A673 (cell line): Measurements from ENCODE around the gene TP53INP2. TPM values are rescaled to one million over a fixed set of nuclear protein-coding genes. Genes with fewer than 3 reads are reported as not detected.
A peak's percentile ranks its signal among the peaks of the same experiment; 100 is the strongest.

ENCODE experiments used
- BruUV-seq: library from RNA; stranded (reverse); fragments of 400-500 nt; replicated peaks from 2 replicates; lab custom pipeline; 2021; lab: Mats Ljungman, UMichigan
- CTCF ChIA-PET: fragments of 300-600 bp; sonication (Branson Sonifier 250); formaldehyde crosslinking; loops from one replicate; lab custom pipeline; 2022; ENCODE audit warnings: antibody characterized with exemption; lab: Charles Lee
- POLR2A ChIA-PET: fragments of 300-600 bp; sonication (Branson Sonifier 250); formaldehyde crosslinking; loops from one replicate; lab custom pipeline; 2022; ENCODE audit warnings: antibody characterized with exemption; ENCODE audit not compliant: low non-redundant PET; lab: Charles Lee
- DNase-seq: peaks from one replicate; pipeline ENCODE4 v3.0.0-alpha.2; 2015; ENCODE audit warnings: low spot score
- H3K27ac ChIP-seq: fragments of 200-600 bp; sonication (generic); 2 replicates; pipeline ENCODE4 v1.5.1; 2016; ENCODE audit warnings: mixed run types, low read depth, mild to moderate bottlenecking, mixed read lengths, antibody characterized with exemption, low read length; ENCODE audit not compliant: poor library complexity, severe bottlenecking
- H3K27me3 ChIP-seq: fragments of 200-600 bp; sonication (generic); replicated peaks from 2 replicates; pipeline ENCODE4 v1.6.1; 2017; ENCODE audit warnings: mixed run types, low read depth, mild to moderate bottlenecking, mixed read lengths, antibody characterized with exemption, low read length; ENCODE audit not compliant: insufficient read depth, poor library complexity
- H3K36me3 ChIP-seq: fragments of 200-600 bp; sonication (generic); 2 replicates; pipeline ENCODE4 v1.6.1; 2016; ENCODE audit warnings: mixed run types, mild to moderate bottlenecking, mixed read lengths, antibody characterized with exemption, low read length; ENCODE audit not compliant: insufficient read depth, poor library complexity, severe bottlenecking
- H3K4me1 ChIP-seq: fragments of 200-600 bp; sonication (generic); 2 replicates; pipeline ENCODE4 v1.6.1; 2017; ENCODE audit warnings: mixed run types, mild to moderate bottlenecking, mixed read lengths, antibody characterized with exemption, low read length; ENCODE audit not compliant: insufficient read depth, poor library complexity, severe bottlenecking
- H3K4me3 ChIP-seq: fragments of 200-600 bp; sonication (generic); 2 replicates; pipeline ENCODE4 v1.5.1; 2016; ENCODE audit warnings: low read depth, mixed run types, mild to moderate bottlenecking, mixed read lengths, low read length; ENCODE audit not compliant: poor library complexity, severe bottlenecking
- H3K9me3 ChIP-seq: fragments of 200-600 bp; sonication (generic); 2 replicates; pipeline ENCODE4 v1.6.1; 2016; ENCODE audit warnings: mixed run types, low read depth, mild to moderate bottlenecking, mixed read lengths, antibody characterized with exemption, low read length; ENCODE audit not compliant: poor library complexity, severe bottlenecking
- EZH2 ChIP-seq: fragments of 200-600 bp; sonication (generic); IDR thresholded peaks from 2 replicates; pipeline ENCODE4 v1.6.1; 2017; ENCODE audit warnings: borderline replicate concordance, low read depth, mild to moderate bottlenecking, mixed read lengths, antibody characterized with exemption, low read length; ENCODE audit not compliant: poor library complexity, severe bottlenecking
- intact Hi-C: fragments of 100-400 bp; cut with micrococcal nuclease; formaldehyde crosslinking; loops from one replicate; pipeline ENCODE4 v1.10.0; 2022; ENCODE audit not compliant: unreplicated experiment
- total RNA-seq: library from RNA; stranded (reverse); gene quantifications from 2 replicates; pipeline ENCODE4 v1.2.3, GENCODE V29; 2021
- TF ChIP-seq, protein P1 (sequence below): fragments of 300-800, 200-600 bp; sonication (generic); conservative IDR thresholded peaks from 2 replicates; pipeline ENCODE4 v1.5.1; 2017; ENCODE audit warnings: low read depth, mild to moderate bottlenecking, antibody characterized with exemption, low read length, moderate library complexity, mixed read lengths

TP53INP2 gene
- total RNA-seq, 1 experiment from 2014 or later = 7.2 TPM

DNA sequence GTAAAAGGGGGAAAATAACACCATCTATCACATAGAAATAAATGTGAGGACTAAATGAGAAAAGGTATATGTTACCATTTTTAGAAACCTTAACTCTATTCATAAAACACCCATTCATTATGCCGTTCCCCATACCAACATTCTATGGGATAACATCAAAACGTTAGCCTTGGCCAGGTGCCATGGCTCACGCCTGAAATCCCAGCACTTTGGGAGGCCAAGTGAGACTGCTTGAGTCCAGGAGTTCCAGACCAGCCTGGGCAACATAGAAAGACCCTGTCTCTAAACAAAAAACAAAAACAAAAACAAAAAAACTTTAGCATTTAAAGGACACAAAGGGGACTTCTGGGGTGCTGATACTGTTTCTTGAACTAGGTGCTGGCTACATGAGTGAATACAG lies 28.6 kb upstream of the TP53INP2 start:
- peaks cover 14% of the 10 kb centered on the region for H3K4me1 ChIP-seq
- ChIA-PET POLR2A (no interaction called here), CTCF (no interaction called here)
- no peaks in the 10 kb centered on the region for H3K36me3 ChIP-seq
- no peaks in the 10 kb centered on the region for H3K9me3 ChIP-seq
- intact Hi-C loops = no loop called here
- no peak for DNase-seq
- no peak overlapping the region for H3K27ac ChIP-seq
- BruUV-seq = no TSS peak
- H3K4me3 ChIP-seq = peak overlapping the region; percentile 69
- TF ChIP-seq EZH2 = no peak
- H3K27me3 ChIP-seq = no peaks in the 10 kb centered on the region

DNA sequence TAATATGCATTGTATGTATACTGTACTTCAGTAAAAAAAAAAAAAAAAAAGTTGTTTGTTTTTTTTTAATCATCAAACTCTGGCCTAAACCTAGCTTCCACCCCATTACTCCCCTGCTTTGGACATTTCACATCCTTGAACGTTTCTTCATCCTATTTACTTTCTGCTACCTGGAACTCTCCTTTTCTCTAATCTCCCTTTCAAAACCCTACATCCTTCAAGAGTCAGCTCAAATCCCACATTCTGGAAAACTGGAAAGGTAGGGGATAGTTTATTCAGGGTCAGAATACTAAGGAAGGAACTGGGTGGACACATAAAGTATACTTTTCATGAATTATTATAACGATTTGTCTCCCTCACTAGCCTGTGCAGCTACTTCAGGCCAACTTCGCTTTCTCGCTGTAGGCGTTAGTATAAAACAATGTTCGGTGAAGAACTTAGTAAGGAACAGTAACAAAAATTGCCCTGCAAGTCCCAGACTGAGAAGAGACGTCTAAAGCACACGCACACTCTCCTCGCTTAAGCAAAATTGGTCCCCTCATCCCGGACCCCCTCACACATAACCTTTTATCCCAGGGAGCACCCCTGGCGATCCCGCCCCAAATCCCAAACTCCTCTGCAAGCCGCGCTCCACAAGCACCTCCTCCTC lies 28.0 kb upstream of the TP53INP2 start:
- peak overlapping the region; percentile 69 for H3K4me3 ChIP-seq
- DNase-seq = no peak
- intact Hi-C loops = no loop called here
- CTCF ChIA-PET = no interaction called here
- POLR2A ChIA-PET = no interaction called here
- no peaks in the 10 kb centered on the region for H3K36me3 ChIP-seq
- peaks cover 16% of the 10 kb centered on the region for H3K4me1 ChIP-seq
- BruUV-seq = TSS peak; percentile 68
- H3K9me3 ChIP-seq = no peaks in the 10 kb centered on the region
- no peak for TF ChIP-seq EZH2
- TF ChIP-seq, protein P1, sequence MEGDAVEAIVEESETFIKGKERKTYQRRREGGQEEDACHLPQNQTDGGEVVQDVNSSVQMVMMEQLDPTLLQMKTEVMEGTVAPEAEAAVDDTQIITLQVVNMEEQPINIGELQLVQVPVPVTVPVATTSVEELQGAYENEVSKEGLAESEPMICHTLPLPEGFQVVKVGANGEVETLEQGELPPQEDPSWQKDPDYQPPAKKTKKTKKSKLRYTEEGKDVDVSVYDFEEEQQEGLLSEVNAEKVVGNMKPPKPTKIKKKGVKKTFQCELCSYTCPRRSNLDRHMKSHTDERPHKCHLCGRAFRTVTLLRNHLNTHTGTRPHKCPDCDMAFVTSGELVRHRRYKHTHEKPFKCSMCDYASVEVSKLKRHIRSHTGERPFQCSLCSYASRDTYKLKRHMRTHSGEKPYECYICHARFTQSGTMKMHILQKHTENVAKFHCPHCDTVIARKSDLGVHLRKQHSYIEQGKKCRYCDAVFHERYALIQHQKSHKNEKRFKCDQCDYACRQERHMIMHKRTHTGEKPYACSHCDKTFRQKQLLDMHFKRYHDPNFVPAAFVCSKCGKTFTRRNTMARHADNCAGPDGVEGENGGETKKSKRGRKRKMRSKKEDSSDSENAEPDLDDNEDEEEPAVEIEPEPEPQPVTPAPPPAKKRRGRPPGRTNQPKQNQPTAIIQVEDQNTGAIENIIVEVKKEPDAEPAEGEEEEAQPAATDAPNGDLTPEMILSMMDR = no peak
- peak overlapping the region; percentile 84 for H3K27ac ChIP-seq
- H3K27me3 ChIP-seq = no peaks in the 10 kb centered on the region

DNA sequence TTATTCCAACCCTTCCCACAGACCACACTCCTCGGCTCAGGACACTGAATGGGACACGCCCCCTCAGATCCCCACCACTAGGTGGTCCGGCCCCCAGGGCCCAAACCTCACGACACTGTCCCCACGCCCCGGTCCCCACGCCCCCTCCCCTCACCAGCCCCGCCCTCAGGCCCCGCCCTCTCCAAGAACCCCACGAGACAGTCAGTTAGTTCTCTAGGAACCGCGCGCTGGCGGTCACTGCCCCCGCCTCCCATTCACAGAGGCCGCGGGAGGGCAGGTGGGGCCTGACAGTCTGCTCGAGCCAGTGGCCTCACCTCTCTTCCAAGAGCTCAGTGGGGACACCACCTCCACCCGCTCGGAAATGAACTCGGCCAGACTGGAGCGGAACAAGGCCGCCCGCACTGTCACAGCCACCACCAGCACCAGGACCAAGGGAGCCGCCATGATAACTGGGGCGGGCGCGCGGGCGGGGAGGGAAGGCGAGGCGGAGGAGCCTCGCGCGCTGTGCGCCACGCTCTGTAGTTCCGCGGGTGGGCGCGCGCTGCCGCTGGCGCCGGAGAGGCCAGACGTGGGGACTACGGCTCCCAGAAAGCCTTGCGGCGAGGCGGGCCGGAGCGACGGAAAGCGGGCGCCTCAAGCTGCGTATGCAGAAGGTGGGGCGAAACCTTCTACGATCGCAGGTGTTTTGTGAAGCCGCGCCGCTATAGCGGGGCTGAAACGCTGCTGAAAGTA lies 27.3 kb upstream of the TP53INP2 start, which contains the start of gene PIGU:
TSS of gene PIGU (minus strand) at position 451 of the 732 bp plus-strand sequence. CDS start at position 444, 7 bp downstream.
- intact Hi-C loops = no loop called here

More for the DNA sequence above, 27.3 kb upstream of the TP53INP2 start, which contains the start of gene PIGU:
- ChIA-PET CTCF (no interaction called here), POLR2A (no interaction called here)
- H3K27me3 ChIP-seq = no peaks in the 10 kb centered on the region
- BruUV-seq = no TSS peak
- H3K4me3 ChIP-seq = peak within 1 kb of the TSS; percentile 69
- no peak for TF ChIP-seq EZH2
- TF ChIP-seq, protein P1 = no peak
- DNase-seq = peak; percentile 98
- no peaks in the 10 kb centered on the region for H3K36me3 ChIP-seq
- peak within 1 kb of the TSS; percentile 84 for H3K27ac ChIP-seq
- H3K4me1 ChIP-seq = peaks cover 16% of the 10 kb centered on the region
- no peaks in the 10 kb centered on the region for H3K9me3 ChIP-seq
